G401 (cell line): ENCODE data around the gene GON4L. TPM values are rescaled to one million over a fixed set of nuclear protein-coding genes. Genes with fewer than 3 reads are reported as not detected.
"Not testable (repeated sequence)": the region's sequence is repeated elsewhere in the genome, so short reads cannot be mapped to it uniquely, and the experiment has no call there.

Experiments used
- DNase-seq: peaks from one replicate; pipeline ENCODE4 v3.0.0-alpha.2; 2015; ENCODE audit warnings: low spot score
- in situ Hi-C: cut with HindIII; loops from 2 replicates; pipeline ENCODE4 v1.10.0; 2016; ENCODE audit warnings: low sequenced_read_pairs, mixed read lengths
- total RNA-seq: library from RNA; depleted of rRNA; stranded (reverse); fragments of >200 nt; shearing (Covaris generic); gene quantifications from 2 replicates; pipeline ENCODE4 v1.2.3, GENCODE V29; 2014; rRNA removed

The GON4L gene
- total RNA-seq, 1 experiment from 2014 or later, result 14.3 TPM

GRCh38 chr1:155712636-155713035 lies 144.4 kb downstream of the GON4L start:
- in situ Hi-C loops, DNase-seq: not testable (repeated sequence)

- DNase-seq, in situ Hi-C loops: not testable (repeated sequence)
These were observed 145.6 kb downstream of the GON4L start for GRCh38 chr1:155711457-155711856.

GRCh38 chr1:155709391-155709790 lies 147.6 kb downstream of the GON4L start:
- in situ Hi-C loops, result no loop called here
- no peak for DNase-seq

- DNase-seq, result no peak
- in situ Hi-C loops, result no loop called here
These were observed 150.9 kb downstream of the GON4L start for GRCh38 chr1:155706139-155706538.

- in situ Hi-C loops, DNase-seq: not testable (repeated sequence)
These were observed 152.6 kb downstream of the GON4L start for GRCh38 chr1:155704414-155704813.

- in situ Hi-C loops, result no loop called here
- no peak for DNase-seq
These were observed 153.8 kb downstream of the GON4L start for GRCh38 chr1:155703216-155703615.

GRCh38 chr1:155701675-155702074 lies 155.3 kb downstream of the GON4L start:
- in situ Hi-C loops, DNase-seq: not testable (repeated sequence)

Other genes starting within 250 kb of the GON4L start
- gene MSTO1, start 247.0 kb downstream of the GON4L start, total RNA-seq, result 28.1 and 29.4 TPM in 2 replicates
- 73.4 and 73.7 TPM in 2 replicates for gene YY1AP1, start 168.4 kb downstream of the GON4L start, total RNA-seq
- gene DAP3, start 168.1 kb downstream of the GON4L start, total RNA-seq, result 99.5 and 138 TPM in 2 replicates
- 4.9 and 5.8 TPM in 2 replicates for gene SYT11, start 2.4 kb upstream of the GON4L start, total RNA-seq
- 22.6 and 43.9 TPM in 2 replicates for gene RIT1, start 54.1 kb upstream of the GON4L start, total RNA-seq
- gene KHDC4, start 77.2 kb upstream of the GON4L start, total RNA-seq, result 30.0 and 52.6 TPM in 2 replicates
- not detected in 2 replicates for gene RXFP4, start 84.4 kb upstream of the GON4L start, total RNA-seq
- gene ARHGEF2, start 121.3 kb upstream of the GON4L start, total RNA-seq, result 20.3 and 35.9 TPM in 2 replicates
- 257 and 273 TPM in 2 replicates for gene SSR2, start 163.7 kb upstream of the GON4L start, total RNA-seq
- 29.5 and 30.0 TPM in 2 replicates for gene UBQLN4, start 196.6 kb upstream of the GON4L start, total RNA-seq
- gene LAMTOR2, start 197.6 kb upstream of the GON4L start, total RNA-seq, result 20.1 and 42.3 TPM in 2 replicates
- gene RAB25, start 203.9 kb upstream of the GON4L start, total RNA-seq, result not detected in 2 replicates
- gene MEX3A, start 225.3 kb upstream of the GON4L start, total RNA-seq, result 21.0 and 21.2 TPM in 2 replicates